CD4-positive, alpha-beta T cell treated with Interleukin-15 for 4 hours (primary cell): ENCODE results near the gene AGMO.
"Not testable (repeated sequence)": the region's sequence is repeated elsewhere in the genome, so short reads cannot be mapped to it uniquely, and the experiment has no call there.

Source experiments
- DNase-seq: peaks from one replicate; pipeline ENCODE4 v3.0.0-alpha.2; 2020; ENCODE audit warnings: low spot score

The AGMO gene

GRCh38 chr7:15314922-15315321 is 246.9 kb downstream of the AGMO start:
- no peak for DNase-seq

- no peak for DNase-seq
These were observed 248.5 kb downstream of the AGMO start for GRCh38 chr7:15313361-15313760.

- DNase-seq, result no peak
These were observed 251.9 kb downstream of the AGMO start for GRCh38 chr7:15309872-15310271.

- DNase-seq, result no peak
These were observed 253.0 kb downstream of the AGMO start for GRCh38 chr7:15308821-15309220.

- DNase-seq, result no peak
These were observed 255.5 kb downstream of the AGMO start for GRCh38 chr7:15306296-15306695.

GRCh38 chr7:15305002-15305600 is 256.7 kb downstream of the AGMO start:
- DNase-seq, result no peak

- no peak for DNase-seq
These were observed 258.5 kb downstream of the AGMO start for GRCh38 chr7:15303357-15303756.

- DNase-seq, result not testable (repeated sequence)
These were observed 260.8 kb downstream of the AGMO start for GRCh38 chr7:15300986-15301385.

- DNase-seq, result no peak
These were observed 269.7 kb downstream of the AGMO start for GRCh38 chr7:15292138-15292537.

GRCh38 chr7:15291699-15292098 is 270.1 kb downstream of the AGMO start:
- DNase-seq, result no peak

- no peak for DNase-seq
These were observed 273.1 kb downstream of the AGMO start for GRCh38 chr7:15288741-15289140.

- DNase-seq, result no peak
These were observed 277.4 kb downstream of the AGMO start for GRCh38 chr7:15284396-15284795.

GRCh38 chr7:15280078-15280733 is 281.6 kb downstream of the AGMO start:
- DNase-seq, result no peak

GRCh38 chr7:15279640-15280039 is 282.2 kb downstream of the AGMO start:
- DNase-seq, result no peak

GRCh38 chr7:15257689-15258088 is 304.1 kb downstream of the AGMO start:
- DNase-seq, result no peak

GRCh38 chr7:15252181-15252580 is 309.6 kb downstream of the AGMO start:
- no peak for DNase-seq

GRCh38 chr7:15248514-15248913 is 313.3 kb downstream of the AGMO start:
- DNase-seq, result no peak

GRCh38 chr7:15245831-15246230 is 316.0 kb downstream of the AGMO start:
- DNase-seq, result no peak

- DNase-seq, result no peak
These were observed 322.0 kb downstream of the AGMO start for GRCh38 chr7:15239801-15240200.

GRCh38 chr7:15236952-15237351 is 324.9 kb downstream of the AGMO start:
- no peak for DNase-seq

- no peak for DNase-seq
These were observed 327.4 kb downstream of the AGMO start for GRCh38 chr7:15234431-15234830.

- DNase-seq, result no peak
These were observed 333.0 kb downstream of the AGMO start for GRCh38 chr7:15228831-15229230.

- DNase-seq, result no peak
These were observed 335.8 kb downstream of the AGMO start for GRCh38 chr7:15225981-15226380.

- no peak for DNase-seq
These were observed 342.1 kb downstream of the AGMO start for GRCh38 chr7:15219758-15220157.
